ENCODE data around the gene PSAT1.

- TF ChIP-seq YY1 (IDR thresholded peaks at IDR 0.05; ENCODE audit: insufficient read depth, insufficient read length) (no peak), ZNF274 (IDR thresholded peaks at IDR 0.05; ENCODE audit: low read depth, low read length) (no peak), SUZ12 (IDR thresholded peaks at IDR 0.05; ENCODE audit: extremely low read depth, insufficient read depth, insufficient read length) (no peak)
These were observed 19.4 kb downstream of the PSAT1 start for GRCh38 chr9:78316166-78316892.
